ENCODE data around the gene USP13. TPM values are rescaled to one million over a fixed set of nuclear protein-coding genes. Genes with fewer than 3 reads are reported as not detected.

USP13 gene
- total and polyA plus RNA-seq, 2 experiments from 2014 or later, result 6.0 to 8.2 TPM

GRCh38 chr3:179716811-179717210 lies 64.0 kb downstream of the USP13 start:
- H3K9me2 ChIP-seq (ENCODE audit: insufficient read depth), result no peaks in the 10 kb centered on the region
- no peaks in the 10 kb centered on the region for H3K36me3 ChIP-seq (ENCODE audit: low read depth)
- DNase-seq, result peak; percentile 87
- WGBS, 2 experiments (ENCODE audit: low coverage in 1 of 2, low lambda C conversion rate in 2 of 2, missing lambda C conversion rate in 2 of 2), result 32 to 36% methylated on average over 2 of the region's 2 CpGs
- peaks cover 35% of the 10 kb centered on the region for H3K4me1 ChIP-seq (ENCODE audit: insufficient read depth)
- H3K4me3 ChIP-seq, result no peak overlapping the region
- H3K4me2 ChIP-seq (ENCODE audit: unreplicated experiment), result peak overlapping the region; percentile 31
- H3K27me3 ChIP-seq (replicated peaks; ENCODE audit: insufficient read depth), result no peaks in the 10 kb centered on the region
- H3K27ac ChIP-seq, result peak overlapping the region; percentile 75
- in situ Hi-C loops (cut with MboI), result no loop called here
- H2AFZ ChIP-seq, result peak overlapping the region; percentile 6; the same call in 1 of the 2 replicates
- H4K20me1 ChIP-seq (ENCODE audit: insufficient read depth), result no peaks in the 10 kb centered on the region
- peaks cover 26% of the 10 kb centered on the region for H3F3A ChIP-seq (ENCODE audit: insufficient read depth)
- peak overlapping the region; percentile 62 for H3K9ac ChIP-seq
- no peaks in the 10 kb centered on the region for H3K9me3 ChIP-seq (ENCODE audit: low read depth)
- TF ChIP-seq EZH2phosphoT487 (IDR thresholded peaks at IDR 0.05; ENCODE audit: insufficient read depth, low read depth) (no peak), EZH2 (IDR thresholded peaks at IDR 0.05; ENCODE audit: insufficient read depth, poor library complexity, severe bottlenecking) (no peak)
- H3K79me2 ChIP-seq (ENCODE audit: insufficient read depth), result peaks cover 6% of the 10 kb centered on the region; the same call in 1 of the 2 replicates

- 68 to 82% methylated on average over 1 of the region's 1 CpG for WGBS, 2 experiments (ENCODE audit: low coverage in 1 of 2, low lambda C conversion rate in 2 of 2, missing lambda C conversion rate in 2 of 2)
- Histone ChIP-seq H3K4me1 (ENCODE audit: insufficient read depth) (peaks cover 35% of the 10 kb centered on the region), H3K27ac (peak overlapping the region; percentile 75), H3K36me3 (ENCODE audit: low read depth) (no peaks in the 10 kb centered on the region), H3K4me3 (no peak overlapping the region), H3K4me2 (ENCODE audit: unreplicated experiment) (peak overlapping the region; percentile 7), H3K27me3 (replicated peaks; ENCODE audit: insufficient read depth) (no peaks in the 10 kb centered on the region), H3K9me3 (ENCODE audit: low read depth) (no peaks in the 10 kb centered on the region), H3F3A (ENCODE audit: insufficient read depth) (peaks cover 26% of the 10 kb centered on the region), H3K79me2 (ENCODE audit: insufficient read depth) (peaks cover 6% of the 10 kb centered on the region; the same call in 1 of the 2 replicates), H3K9me2 (ENCODE audit: insufficient read depth) (no peaks in the 10 kb centered on the region), H3K9ac (peak overlapping the region; percentile 62), H4K20me1 (ENCODE audit: insufficient read depth) (no peaks in the 10 kb centered on the region), H2AFZ (peak overlapping the region; percentile 6; the same call in 1 of the 2 replicates)
- TF ChIP-seq EZH2phosphoT487 (IDR thresholded peaks at IDR 0.05; ENCODE audit: insufficient read depth, low read depth) (no peak), EZH2 (IDR thresholded peaks at IDR 0.05; ENCODE audit: insufficient read depth, poor library complexity, severe bottlenecking) (no peak)
- DNase-seq, result no peak
- in situ Hi-C loops (cut with MboI), result no loop called here
Observed at GRCh38 chr3:179717219-179717618, 64.4 kb downstream of the USP13 start.

GRCh38 chr3:179719048-179719734 lies 66.4 kb downstream of the USP13 start:
- H3K4me3 ChIP-seq, result no peak overlapping the region
- H3K4me2 ChIP-seq (ENCODE audit: unreplicated experiment), result no peak overlapping the region
- H4K20me1 ChIP-seq (ENCODE audit: insufficient read depth), result no peaks in the 10 kb centered on the region
- H3K36me3 ChIP-seq (ENCODE audit: low read depth), result no peaks in the 10 kb centered on the region
- H3K27ac ChIP-seq, result no peak overlapping the region
- H3K9ac ChIP-seq, result no peak overlapping the region
- peaks cover 6% of the 10 kb centered on the region; the same call in 1 of the 2 replicates for H3K79me2 ChIP-seq (ENCODE audit: insufficient read depth)
- H3K4me1 ChIP-seq (ENCODE audit: insufficient read depth), result peaks cover 22% of the 10 kb centered on the region
- TF ChIP-seq EZH2 (IDR thresholded peaks at IDR 0.05; ENCODE audit: insufficient read depth, poor library complexity, severe bottlenecking), result no peak
- no peak for TF ChIP-seq EZH2phosphoT487 (IDR thresholded peaks at IDR 0.05; ENCODE audit: insufficient read depth, low read depth)
- WGBS, 2 experiments (ENCODE audit: low coverage in 1 of 2, low lambda C conversion rate in 2 of 2, missing lambda C conversion rate in 2 of 2), result 96 to 98% methylated on average over 9 to 10 of the region's 10 CpGs
- no peak overlapping the region for H2AFZ ChIP-seq
- no peak for DNase-seq
- in situ Hi-C loops (cut with MboI), result no loop called here
- H3F3A ChIP-seq (ENCODE audit: insufficient read depth), result peaks cover 26% of the 10 kb centered on the region
- H3K9me3 ChIP-seq (ENCODE audit: low read depth), result no peaks in the 10 kb centered on the region
- H3K9me2 ChIP-seq (ENCODE audit: insufficient read depth), result no peaks in the 10 kb centered on the region
- H3K27me3 ChIP-seq (replicated peaks; ENCODE audit: insufficient read depth), result no peaks in the 10 kb centered on the region

GRCh38 chr3:179720196-179720595 lies 67.4 kb downstream of the USP13 start:
- Histone ChIP-seq H3K4me1 (ENCODE audit: insufficient read depth) (peaks cover 22% of the 10 kb centered on the region), H4K20me1 (ENCODE audit: insufficient read depth) (no peaks in the 10 kb centered on the region), H3K27ac (no peak overlapping the region), H3K4me3 (no peak overlapping the region), H3K9me2 (ENCODE audit: insufficient read depth) (no peaks in the 10 kb centered on the region), H3K4me2 (ENCODE audit: unreplicated experiment) (no peak overlapping the region), H3F3A (ENCODE audit: insufficient read depth) (peaks cover 26% of the 10 kb centered on the region), H3K9me3 (ENCODE audit: low read depth) (no peaks in the 10 kb centered on the region), H3K27me3 (replicated peaks; ENCODE audit: insufficient read depth) (no peaks in the 10 kb centered on the region), H3K36me3 (ENCODE audit: low read depth) (no peaks in the 10 kb centered on the region), H2AFZ (no peak overlapping the region), H3K79me2 (ENCODE audit: insufficient read depth) (peaks cover 6% of the 10 kb centered on the region; the same call in 1 of the 2 replicates), H3K9ac (no peak overlapping the region)
- no peak for TF ChIP-seq EZH2 (IDR thresholded peaks at IDR 0.05; ENCODE audit: insufficient read depth, poor library complexity, severe bottlenecking)
- no peak for TF ChIP-seq EZH2phosphoT487 (IDR thresholded peaks at IDR 0.05; ENCODE audit: insufficient read depth, low read depth)
- 77 to 79% methylated on average over 8 of the region's 8 CpGs for WGBS, 2 experiments (ENCODE audit: low coverage in 1 of 2, low lambda C conversion rate in 2 of 2, missing lambda C conversion rate in 2 of 2)
- in situ Hi-C loops (cut with MboI), result no loop called here
- no peak for DNase-seq

Data from GM23248 (cell line).